Transverse colon (tissue), 4 donors: ENCODE data around the gene CALHM3.

ENCODE experiments used
- EP300 ChIP-seq: sonication (generic); formaldehyde crosslinking; IDR thresholded peaks from one replicate; pipeline ENCODE4 v1.6.1; 2017; ENCODE audit warnings: antibody characterized with exemption, low read depth
- POLR2A ChIP-seq: fragments of 450-650 bp; IDR thresholded peaks from one replicate; pipeline ENCODE4 v1.6.1; 2016; ENCODE audit warnings: antibody characterized with exemption, mild to moderate bottlenecking, moderate library complexity
- POLR2AphosphoS5 ChIP-seq, 3 donors: sonication (generic); formaldehyde crosslinking; IDR thresholded peaks; one replicate each; pipeline ENCODE4 v1.6.1; 2016; ENCODE audit warnings: antibody characterized with exemption in 3 of 3
- TF ChIP-seq, protein P1 (sequence below), 5 experiments: fragments of 200-600 bp in 3 of 5; fragments of 450-650 bp in 2 of 5; sonication (generic) in 3 of 5; IDR thresholded peaks; 1 replicate in 2 of 5; 2 replicates in 3 of 5; pipeline ENCODE4 v1.5.1; 2016 to 2017; ENCODE audit warnings: antibody characterized with exemption in 5 of 5, inconsistent platforms in 3 of 5, mild to moderate bottlenecking in 2 of 5, moderate library complexity in 1 of 5

DNA sequence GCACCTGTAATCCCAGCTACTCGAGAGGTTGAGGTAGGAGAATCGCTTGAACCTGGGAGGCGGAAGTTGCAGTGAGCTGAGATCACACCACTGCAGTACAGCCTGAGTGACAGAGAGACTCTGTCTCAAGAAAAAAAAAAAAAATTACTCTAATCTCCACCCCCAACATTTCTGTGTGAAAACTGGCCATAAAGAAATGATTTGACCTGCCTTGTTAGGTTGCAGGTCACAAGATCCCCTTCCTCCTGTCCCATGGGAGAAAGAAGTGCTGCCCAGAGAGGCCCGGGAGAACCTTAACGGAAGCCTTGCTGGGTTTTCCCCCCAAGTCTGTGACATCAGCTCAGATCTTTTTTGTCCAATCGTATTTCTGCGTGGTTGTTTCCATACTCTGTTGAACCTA is 11.6 kb downstream of the CALHM3 start:
- TF ChIP-seq, protein P1, sequence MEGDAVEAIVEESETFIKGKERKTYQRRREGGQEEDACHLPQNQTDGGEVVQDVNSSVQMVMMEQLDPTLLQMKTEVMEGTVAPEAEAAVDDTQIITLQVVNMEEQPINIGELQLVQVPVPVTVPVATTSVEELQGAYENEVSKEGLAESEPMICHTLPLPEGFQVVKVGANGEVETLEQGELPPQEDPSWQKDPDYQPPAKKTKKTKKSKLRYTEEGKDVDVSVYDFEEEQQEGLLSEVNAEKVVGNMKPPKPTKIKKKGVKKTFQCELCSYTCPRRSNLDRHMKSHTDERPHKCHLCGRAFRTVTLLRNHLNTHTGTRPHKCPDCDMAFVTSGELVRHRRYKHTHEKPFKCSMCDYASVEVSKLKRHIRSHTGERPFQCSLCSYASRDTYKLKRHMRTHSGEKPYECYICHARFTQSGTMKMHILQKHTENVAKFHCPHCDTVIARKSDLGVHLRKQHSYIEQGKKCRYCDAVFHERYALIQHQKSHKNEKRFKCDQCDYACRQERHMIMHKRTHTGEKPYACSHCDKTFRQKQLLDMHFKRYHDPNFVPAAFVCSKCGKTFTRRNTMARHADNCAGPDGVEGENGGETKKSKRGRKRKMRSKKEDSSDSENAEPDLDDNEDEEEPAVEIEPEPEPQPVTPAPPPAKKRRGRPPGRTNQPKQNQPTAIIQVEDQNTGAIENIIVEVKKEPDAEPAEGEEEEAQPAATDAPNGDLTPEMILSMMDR (IDR thresholded peaks at IDR 0.05) = no peak
- no peak for TF ChIP-seq POLR2A
- no peak for TF ChIP-seq POLR2AphosphoS5 (IDR thresholded peaks at IDR 0.05)
- TF ChIP-seq EP300 = no peak
